ENCODE measurements around the gene SAMD10.
"Not testable (repeated sequence)": the region's sequence is repeated elsewhere in the genome, so short reads cannot be mapped to it uniquely, and the experiment has no call there.

Gene SAMD10

GRCh38 chr20:63979557-63980316 is at the start of gene SAMD10:
SAMD10 (minus strand) TSS chr20:63979642; CDS start chr20:63979467, 175 bp downstream.
- peak; percentile 72 for DNase-seq

- DNase-seq = no peak
Observed at GRCh38 chr20:64027981-64028685, 48.7 kb upstream of the SAMD10 start.

GRCh38 chr20:64025826-64026412 is 46.5 kb upstream of the SAMD10 start:
- DNase-seq = no peak

- DNase-seq = no peak
Observed at GRCh38 chr20:64025101-64025825, 45.8 kb upstream of the SAMD10 start.

GRCh38 chr20:64024141-64024990 is 44.9 kb upstream of the SAMD10 start:
- DNase-seq = no peak

GRCh38 chr20:64023361-64024140 is 44.1 kb upstream of the SAMD10 start:
- DNase-seq = no peak

- no peak for DNase-seq
Observed at GRCh38 chr20:64022671-64023360, 43.4 kb upstream of the SAMD10 start.

GRCh38 chr20:64021124-64021975 is 41.9 kb upstream of the SAMD10 start:
- DNase-seq = no peak

- DNase-seq = no peak
Observed at GRCh38 chr20:64015635-64016034, 36.2 kb upstream of the SAMD10 start.

- DNase-seq = not testable (repeated sequence)
Observed at GRCh38 chr20:64012385-64013154, 33.1 kb upstream of the SAMD10 start.

GRCh38 chr20:64011366-64011779 is 31.9 kb upstream of the SAMD10 start:
- DNase-seq = no peak

GRCh38 chr20:64010711-64011237 is 31.3 kb upstream of the SAMD10 start:
- DNase-seq = no peak

GRCh38 chr20:64009811-64010387 is 30.5 kb upstream of the SAMD10 start:
- DNase-seq = no peak

GRCh38 chr20:64006902-64007301 is 27.5 kb upstream of the SAMD10 start:
- no peak for DNase-seq

GRCh38 chr20:64006490-64006889 is 27.0 kb upstream of the SAMD10 start:
- DNase-seq = no peak

- DNase-seq = no peak
Observed at GRCh38 chr20:64005394-64005793, 26.0 kb upstream of the SAMD10 start.

GRCh38 chr20:64003960-64004725 is 24.7 kb upstream of the SAMD10 start:
- DNase-seq = no peak
